BE2C (cell line): ENCODE data around the gene VSTM2B.

Experiments used
- DNase-seq: peaks from one replicate; pipeline ENCODE4 v3.0.0-alpha.2; 2020
- H3K27me3 ChIP-seq: fragments of 250-450 bp; sonication (Bioruptor Pico); 2 replicates; pipeline ENCODE4 v1.5.1; 2020; ENCODE audit warnings: mild to moderate bottlenecking
- H3K36me3 ChIP-seq: fragments of 250-450 bp; sonication (Bioruptor Pico); 2 replicates; pipeline ENCODE4 v1.5.1; 2020; ENCODE audit warnings: mild to moderate bottlenecking
- H3K4me1 ChIP-seq: fragments of 250-450 bp; sonication (Bioruptor Pico); 2 replicates; pipeline ENCODE4 v1.5.1; 2020
- H3K4me3 ChIP-seq: 2 replicates; pipeline ENCODE4 v1.5.1; 2011; ENCODE audit warnings: low read depth, low read length
- H3K9me3 ChIP-seq: fragments of 250-450 bp; sonication (Bioruptor Pico); 2 replicates; pipeline ENCODE4 v1.5.1; 2020
- TF ChIP-seq, protein P1 (sequence below): IDR thresholded peaks from 2 replicates; pipeline ENCODE4 v1.5.1; 2012; ENCODE audit warnings: mild to moderate bottlenecking, low read depth, low read length

VSTM2B gene

DNA sequence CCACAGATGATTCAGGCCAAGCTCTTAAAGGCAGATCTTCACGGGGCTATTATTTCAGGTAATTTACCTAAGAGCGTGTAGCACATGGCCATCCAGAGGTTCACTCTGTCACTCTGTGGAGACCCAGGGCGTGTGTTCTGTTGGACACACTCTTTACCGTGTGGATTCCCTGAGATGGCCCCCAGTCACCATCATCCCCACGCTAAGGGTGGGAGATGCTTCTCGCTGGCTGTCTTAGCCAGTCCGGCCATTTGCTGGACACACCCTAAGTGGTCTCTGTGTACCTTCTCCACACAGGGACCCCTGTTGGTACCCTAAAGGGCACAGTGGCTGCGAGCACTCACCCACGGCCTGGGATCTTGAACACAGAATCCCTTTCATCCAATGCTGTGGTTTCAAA lies 86.3 kb downstream of the VSTM2B start:
- H3K36me3 ChIP-seq, result peaks cover 33% of the 10 kb centered on the region
- H3K4me1 ChIP-seq, result no peaks in the 10 kb centered on the region; the same call in 1 of the 2 replicates
- no peak for DNase-seq
- no peak overlapping the region for H3K4me3 ChIP-seq
- no peaks in the 10 kb centered on the region for H3K9me3 ChIP-seq
- TF ChIP-seq, protein P1, sequence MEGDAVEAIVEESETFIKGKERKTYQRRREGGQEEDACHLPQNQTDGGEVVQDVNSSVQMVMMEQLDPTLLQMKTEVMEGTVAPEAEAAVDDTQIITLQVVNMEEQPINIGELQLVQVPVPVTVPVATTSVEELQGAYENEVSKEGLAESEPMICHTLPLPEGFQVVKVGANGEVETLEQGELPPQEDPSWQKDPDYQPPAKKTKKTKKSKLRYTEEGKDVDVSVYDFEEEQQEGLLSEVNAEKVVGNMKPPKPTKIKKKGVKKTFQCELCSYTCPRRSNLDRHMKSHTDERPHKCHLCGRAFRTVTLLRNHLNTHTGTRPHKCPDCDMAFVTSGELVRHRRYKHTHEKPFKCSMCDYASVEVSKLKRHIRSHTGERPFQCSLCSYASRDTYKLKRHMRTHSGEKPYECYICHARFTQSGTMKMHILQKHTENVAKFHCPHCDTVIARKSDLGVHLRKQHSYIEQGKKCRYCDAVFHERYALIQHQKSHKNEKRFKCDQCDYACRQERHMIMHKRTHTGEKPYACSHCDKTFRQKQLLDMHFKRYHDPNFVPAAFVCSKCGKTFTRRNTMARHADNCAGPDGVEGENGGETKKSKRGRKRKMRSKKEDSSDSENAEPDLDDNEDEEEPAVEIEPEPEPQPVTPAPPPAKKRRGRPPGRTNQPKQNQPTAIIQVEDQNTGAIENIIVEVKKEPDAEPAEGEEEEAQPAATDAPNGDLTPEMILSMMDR, result no peak
- H3K27me3 ChIP-seq, result no peaks in the 10 kb centered on the region

DNA sequence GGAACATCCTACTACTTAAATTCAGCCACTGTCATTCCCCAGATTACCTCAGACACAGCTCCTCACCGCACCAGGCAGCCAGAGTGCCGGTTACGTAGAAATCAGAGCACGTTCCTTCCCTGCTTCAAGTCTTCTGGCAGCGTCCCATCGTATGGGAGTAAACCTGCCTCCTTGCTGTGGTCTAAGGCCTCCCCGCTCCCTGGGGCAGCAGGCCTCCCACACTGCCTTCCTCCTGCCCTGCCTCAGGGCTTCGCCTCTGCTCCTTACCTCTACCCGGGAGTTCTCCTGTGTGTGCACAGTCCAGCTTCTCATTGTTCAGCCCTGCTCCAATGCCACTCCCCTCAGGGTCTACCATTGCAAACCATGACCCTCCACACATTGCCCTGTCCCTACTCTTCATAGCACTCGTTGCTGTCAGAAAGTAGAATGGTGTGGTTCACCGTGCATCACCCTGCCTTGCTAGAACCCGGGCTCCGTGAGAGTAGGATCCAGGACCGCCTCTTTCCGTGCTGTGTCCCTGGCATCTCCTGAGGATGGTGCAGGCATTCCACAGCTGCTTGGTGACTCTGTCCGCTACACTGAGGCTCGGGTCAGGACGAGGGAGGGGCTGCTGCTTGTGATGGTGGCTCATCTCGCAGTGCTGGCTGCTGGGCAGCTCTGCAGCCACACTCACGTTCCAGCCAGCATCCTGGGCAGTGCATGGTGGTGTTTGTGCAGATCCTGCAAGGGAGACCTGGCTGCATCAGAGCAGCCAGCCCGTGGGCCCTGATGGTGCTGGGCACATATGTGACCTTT lies 87.2 kb downstream of the VSTM2B start:
- Histone ChIP-seq H3K9me3 (no peaks in the 10 kb centered on the region), H3K27me3 (no peaks in the 10 kb centered on the region), H3K36me3 (peaks cover 33% of the 10 kb centered on the region), H3K4me1 (no peaks in the 10 kb centered on the region; the same call in 1 of the 2 replicates), H3K4me3 (no peak overlapping the region)
- no peak for DNase-seq
- TF ChIP-seq, protein P1, result no peak

DNA sequence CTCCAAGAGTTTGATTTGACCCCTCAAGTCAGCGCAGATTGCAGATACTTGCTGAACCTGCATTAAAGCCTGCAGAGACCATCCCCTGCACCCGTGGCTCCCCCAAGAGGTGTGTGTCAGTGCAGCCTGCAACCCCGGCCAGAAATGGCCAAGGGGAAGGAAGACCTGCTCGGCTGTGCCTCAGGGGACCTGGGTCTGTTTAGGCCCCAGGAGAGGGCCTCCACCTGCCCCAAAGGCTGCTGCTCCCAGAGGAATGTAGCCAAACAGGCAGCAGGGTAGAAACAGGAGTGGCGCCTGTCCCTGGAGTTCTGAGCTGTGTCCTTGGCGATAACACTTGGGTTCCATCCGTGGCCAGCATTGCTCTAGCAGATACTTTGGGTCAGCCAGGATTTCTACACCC lies 88.3 kb downstream of the VSTM2B start:
- Histone ChIP-seq H3K27me3 (no peaks in the 10 kb centered on the region), H3K9me3 (no peaks in the 10 kb centered on the region), H3K36me3 (peaks cover 33% of the 10 kb centered on the region), H3K4me3 (no peak overlapping the region), H3K4me1 (no peaks in the 10 kb centered on the region; the same call in 1 of the 2 replicates)
- TF ChIP-seq, protein P1, result no peak
- no peak for DNase-seq
